Measurements from ENCODE around the gene RPL38.

RPL38 gene

DNA sequence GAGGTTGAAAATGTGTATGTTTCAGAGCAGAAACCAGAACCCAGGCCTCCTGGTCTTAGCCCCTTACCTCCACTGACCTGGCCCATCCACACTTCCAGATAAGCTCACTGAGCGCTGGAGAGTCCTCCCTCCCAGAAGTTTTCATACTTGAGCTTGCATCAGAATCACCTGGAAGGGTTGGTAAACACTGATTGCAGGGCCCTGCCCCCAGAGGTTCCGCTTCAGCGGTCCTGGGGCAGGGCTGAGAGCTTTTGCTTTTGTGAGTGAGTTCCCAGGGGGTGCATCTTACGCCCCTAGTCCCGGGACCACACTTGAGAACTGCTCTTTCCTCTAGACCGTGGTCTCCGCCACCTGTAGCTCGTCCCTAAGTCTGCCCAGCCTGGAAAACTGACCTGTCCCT is 30.5 kb downstream of the RPL38 start:
- H3K4me3 Mint-ChIP-seq: no peak overlapping the region
- H3K4me1 Mint-ChIP-seq: no peaks in the 10 kb centered on the region
- DNase-seq: no peak
- H3K27ac Mint-ChIP-seq: no peak overlapping the region
- peaks cover 6% of the 10 kb centered on the region for H3K27me3 Mint-ChIP-seq
- peaks cover 2% of the 10 kb centered on the region for H3K36me3 Mint-ChIP-seq
- CTCF ChIA-PET: no interaction called here
- no peaks in the 10 kb centered on the region for H3K9me3 Mint-ChIP-seq

DNA sequence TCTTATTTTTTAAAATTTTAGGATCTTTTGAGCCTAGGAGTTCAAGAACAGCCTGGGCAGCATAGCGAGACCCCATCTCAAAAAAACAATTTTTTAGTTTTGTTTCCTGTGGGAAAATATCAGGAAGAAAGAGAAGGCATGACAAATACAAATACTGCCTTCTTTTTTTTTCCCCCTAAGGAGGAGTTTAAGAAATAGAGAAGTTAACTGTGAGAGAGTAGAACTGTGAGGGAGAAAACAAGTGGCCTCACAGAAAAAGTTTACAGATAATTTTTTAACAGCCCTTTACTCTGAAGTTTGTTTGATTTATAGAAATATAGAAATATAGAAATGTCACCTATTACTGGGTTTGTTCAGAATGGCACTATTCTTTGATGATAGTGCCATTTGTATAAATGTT is 31.0 kb downstream of the RPL38 start:
- H3K4me1 Mint-ChIP-seq: no peaks in the 10 kb centered on the region
- no peak overlapping the region for H3K4me3 Mint-ChIP-seq
- no peak overlapping the region for H3K27ac Mint-ChIP-seq
- peaks cover 6% of the 10 kb centered on the region for H3K27me3 Mint-ChIP-seq
- peaks cover 2% of the 10 kb centered on the region for H3K36me3 Mint-ChIP-seq
- H3K9me3 Mint-ChIP-seq: no peaks in the 10 kb centered on the region
- CTCF ChIA-PET: interaction anchor here (0.9 kb wide), 1 partner anchor 18 kb away, joined by 3 read pairs; no protein-coding TSS in a partner anchor
- no peak for DNase-seq

DNA sequence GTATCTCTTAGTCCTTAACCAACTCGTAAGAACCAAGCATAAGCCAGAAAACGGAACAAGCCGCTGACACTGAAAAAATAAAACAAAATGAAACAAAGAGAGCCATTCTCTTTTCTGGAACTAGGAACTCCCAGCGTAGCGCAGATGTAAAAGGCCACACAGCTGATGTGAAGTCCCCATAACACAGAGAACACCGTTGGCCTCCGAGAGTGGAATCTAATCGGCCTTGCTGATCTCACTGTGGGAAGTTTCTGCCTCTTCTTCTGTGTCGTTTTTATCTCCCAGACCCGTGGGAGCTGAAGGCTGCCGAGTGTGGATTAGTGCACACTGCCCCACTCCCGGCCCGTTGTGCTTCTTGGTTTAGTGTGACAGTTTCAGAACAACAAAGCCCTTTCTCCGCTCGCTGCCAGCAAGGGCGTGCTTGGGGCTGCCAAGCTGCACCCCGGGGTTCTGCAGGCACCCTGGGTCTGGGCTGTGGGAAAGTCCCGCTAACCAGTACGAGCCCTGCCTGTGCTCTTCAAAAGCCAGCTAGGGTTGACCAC is 31.6 kb downstream of the RPL38 start:
- no peaks in the 10 kb centered on the region for H3K9me3 Mint-ChIP-seq
- no peak for DNase-seq
- peaks cover 2% of the 10 kb centered on the region for H3K36me3 Mint-ChIP-seq
- no peak overlapping the region for H3K27ac Mint-ChIP-seq
- H3K4me1 Mint-ChIP-seq: no peaks in the 10 kb centered on the region
- no peak overlapping the region for H3K4me3 Mint-ChIP-seq
- CTCF ChIA-PET: interaction anchor here (0.9 kb wide), 1 partner anchor 18 kb away, joined by 3 read pairs; no protein-coding TSS in a partner anchor
- H3K27me3 Mint-ChIP-seq: peaks cover 6% of the 10 kb centered on the region

DNA sequence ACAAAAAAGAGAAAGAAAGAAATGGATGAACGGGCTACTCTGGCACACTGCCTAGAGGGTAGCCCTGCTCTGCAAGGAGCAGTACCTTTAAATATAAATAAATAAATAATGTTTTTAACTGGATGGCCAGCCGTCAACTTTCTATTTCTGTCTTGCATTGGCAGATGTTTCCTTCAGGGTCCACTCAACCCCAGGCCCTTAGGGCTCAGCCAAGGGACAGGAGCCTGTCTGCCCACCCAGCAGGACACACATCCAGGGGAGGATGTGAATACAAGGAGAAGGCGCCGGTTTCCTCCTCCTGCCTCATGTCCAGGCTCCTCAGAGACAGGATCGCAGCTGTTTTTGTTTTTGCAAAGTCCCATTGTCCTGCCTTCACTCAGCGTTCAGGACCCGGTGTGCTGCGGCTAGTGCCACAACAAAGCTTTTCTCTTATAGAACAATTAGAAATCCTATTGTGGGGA is 32.5 kb downstream of the RPL38 start:
- H3K9me3 Mint-ChIP-seq: no peaks in the 10 kb centered on the region
- H3K27me3 Mint-ChIP-seq: peaks cover 6% of the 10 kb centered on the region
- H3K4me3 Mint-ChIP-seq: no peak overlapping the region
- CTCF ChIA-PET: interaction anchor here (0.6 kb wide), 1 partner anchor 133 kb away, joined by 3 read pairs; no protein-coding TSS in a partner anchor
- H3K36me3 Mint-ChIP-seq: peaks cover 2% of the 10 kb centered on the region
- no peak overlapping the region for H3K27ac Mint-ChIP-seq
- DNase-seq: no peak
- H3K4me1 Mint-ChIP-seq: no peaks in the 10 kb centered on the region

DNA sequence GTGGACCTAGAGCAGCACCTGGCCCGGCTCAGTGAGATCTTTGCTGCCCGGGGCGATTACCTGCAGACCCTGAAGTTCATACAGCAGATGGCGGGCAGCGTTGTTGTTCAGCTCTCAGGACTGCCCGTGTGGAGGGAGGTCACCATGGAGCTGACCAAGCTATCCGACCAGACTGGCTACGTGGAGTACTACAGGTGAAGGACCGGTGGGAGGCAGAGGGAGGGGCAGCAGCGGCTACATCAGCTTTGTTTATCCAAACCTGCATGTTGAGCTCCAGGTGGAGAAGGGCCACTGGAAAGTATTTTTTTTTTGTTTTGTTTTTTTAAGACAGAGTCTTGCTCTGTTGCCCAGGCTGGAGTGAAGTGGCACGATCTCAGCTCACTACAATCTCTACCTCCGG is 33.8 kb downstream of the RPL38 start:
- H3K4me1 Mint-ChIP-seq: no peaks in the 10 kb centered on the region
- peaks cover 6% of the 10 kb centered on the region for H3K27me3 Mint-ChIP-seq
- DNase-seq: no peak
- peaks cover 2% of the 10 kb centered on the region for H3K36me3 Mint-ChIP-seq
- CTCF ChIA-PET: no interaction called here
- no peak overlapping the region for H3K27ac Mint-ChIP-seq
- H3K4me3 Mint-ChIP-seq: no peak overlapping the region
- no peaks in the 10 kb centered on the region for H3K9me3 Mint-ChIP-seq

DNA sequence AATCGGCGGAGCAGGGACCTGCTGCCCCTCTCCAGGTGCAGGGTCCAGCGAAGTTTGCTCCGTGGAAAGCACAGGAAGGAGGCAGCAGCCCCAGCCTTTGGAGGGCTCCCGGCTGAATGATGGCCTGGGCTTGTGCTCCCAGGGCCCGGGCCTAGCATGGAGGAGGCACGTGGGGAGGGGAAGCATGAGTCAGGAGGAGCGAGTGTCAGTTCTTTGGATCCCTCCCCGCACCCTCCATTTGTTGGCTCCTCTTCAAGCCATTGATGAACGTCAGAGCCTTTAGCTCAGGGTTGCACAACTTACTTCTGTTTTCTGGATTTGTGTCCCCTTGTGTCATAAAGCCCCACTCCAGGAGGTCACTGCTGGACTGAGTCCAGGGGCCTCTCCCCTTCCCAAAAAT is 35.7 kb downstream of the RPL38 start:
- H3K27me3 Mint-ChIP-seq: peaks cover under 1% of the 10 kb centered on the region
- H3K36me3 Mint-ChIP-seq: peaks cover 1% of the 10 kb centered on the region
- no peaks in the 10 kb centered on the region for H3K4me1 Mint-ChIP-seq
- H3K27ac Mint-ChIP-seq: no peak overlapping the region
- no peaks in the 10 kb centered on the region for H3K9me3 Mint-ChIP-seq
- H3K4me3 Mint-ChIP-seq: no peak overlapping the region
- DNase-seq: no peak
- CTCF ChIA-PET: no interaction called here

DNA sequence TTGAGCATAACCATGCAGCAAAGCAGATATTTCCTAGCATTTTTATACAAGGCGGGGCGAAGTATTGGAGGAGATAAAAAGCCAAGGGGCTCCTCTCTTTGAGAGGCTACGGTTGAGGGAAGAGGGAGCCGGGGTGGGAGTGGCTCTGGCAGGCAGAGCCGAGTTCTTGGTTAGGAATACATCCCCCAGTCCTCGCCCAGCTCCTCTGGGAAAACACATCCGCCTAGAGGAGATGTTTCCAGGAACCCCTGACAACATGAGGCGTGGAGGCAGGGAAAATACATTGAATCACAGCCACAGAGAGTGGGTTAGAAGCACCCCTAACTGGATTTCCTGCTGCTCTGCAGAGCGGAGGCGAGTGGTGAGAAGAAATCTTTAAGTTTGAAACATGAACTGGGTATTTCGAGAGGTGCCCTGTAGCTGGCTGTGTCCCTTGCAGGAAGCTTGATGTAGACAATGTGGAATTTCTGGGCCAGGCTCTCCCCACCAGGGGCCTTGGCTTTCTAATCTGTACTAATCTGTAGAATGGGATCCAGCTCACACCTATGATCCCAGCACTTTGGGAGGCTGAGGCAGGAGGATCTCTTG is 37.2 kb downstream of the RPL38 start:
- Mint-ChIP-seq H3K27ac (no peak overlapping the region), H3K27me3 (no peaks in the 10 kb centered on the region), H3K9me3 (no peaks in the 10 kb centered on the region), H3K36me3 (no peaks in the 10 kb centered on the region), H3K4me3 (no peak overlapping the region), H3K4me1 (no peaks in the 10 kb centered on the region)
- no peak for DNase-seq
- CTCF ChIA-PET: interaction anchor here (0.9 kb wide), 1 partner anchor 28 kb away, joined by 4 read pairs; no protein-coding TSS in a partner anchor

DNA sequence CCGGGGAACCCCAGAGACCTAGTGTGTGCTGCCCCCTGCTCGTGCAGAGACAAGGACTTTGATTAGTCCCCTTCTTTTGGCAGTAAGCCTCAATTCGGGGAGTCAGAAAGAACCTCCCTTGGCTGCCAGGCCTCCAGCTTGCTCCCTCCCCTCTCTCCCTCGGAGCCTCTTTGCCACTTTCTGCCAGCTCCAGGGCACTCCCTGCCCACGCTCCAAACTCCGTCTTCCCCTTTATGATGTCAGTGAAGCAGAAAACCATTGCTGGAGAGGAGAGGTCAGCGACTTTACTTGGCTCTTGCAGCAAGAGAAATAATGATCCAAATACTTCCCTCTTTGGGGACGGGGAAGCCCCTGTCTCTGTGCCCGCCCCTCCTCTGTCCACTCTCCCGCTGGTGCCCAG is 38.0 kb downstream of the RPL38 start:
- CTCF ChIA-PET: no interaction called here
- Mint-ChIP-seq H3K27me3 (no peaks in the 10 kb centered on the region), H3K4me1 (no peaks in the 10 kb centered on the region), H3K36me3 (no peaks in the 10 kb centered on the region), H3K9me3 (no peaks in the 10 kb centered on the region), H3K4me3 (no peak overlapping the region), H3K27ac (no peak overlapping the region)
- no peak for DNase-seq

DNA sequence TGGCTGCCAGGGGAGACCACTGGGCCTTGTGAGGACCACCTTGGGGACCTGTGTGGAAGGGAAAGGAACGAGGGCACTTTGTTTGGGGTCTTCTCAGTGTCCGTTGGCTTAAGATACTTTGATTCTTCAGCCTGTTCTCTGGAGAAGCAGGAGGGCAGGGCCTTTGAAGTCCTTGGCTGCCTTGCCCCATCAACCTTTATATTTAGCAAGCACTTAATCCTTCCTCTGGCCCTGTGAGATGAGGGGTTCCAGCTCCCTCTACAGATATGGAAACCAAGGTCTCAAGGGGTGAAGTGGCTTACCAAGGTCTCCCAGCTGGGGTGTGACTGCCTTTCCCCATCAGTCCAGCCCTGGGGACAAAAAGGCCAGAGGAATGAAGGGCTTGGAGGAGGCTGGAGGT is 38.4 kb downstream of the RPL38 start:
- Mint-ChIP-seq H3K27ac (no peak overlapping the region), H3K4me3 (no peak overlapping the region), H3K36me3 (peaks cover 2% of the 10 kb centered on the region), H3K27me3 (no peaks in the 10 kb centered on the region), H3K4me1 (no peaks in the 10 kb centered on the region), H3K9me3 (no peaks in the 10 kb centered on the region)
- no peak for DNase-seq
- CTCF ChIA-PET: interaction anchor here (0.7 kb wide), 1 partner anchor 121 kb away, joined by 3 read pairs; no protein-coding TSS in a partner anchor

DNA sequence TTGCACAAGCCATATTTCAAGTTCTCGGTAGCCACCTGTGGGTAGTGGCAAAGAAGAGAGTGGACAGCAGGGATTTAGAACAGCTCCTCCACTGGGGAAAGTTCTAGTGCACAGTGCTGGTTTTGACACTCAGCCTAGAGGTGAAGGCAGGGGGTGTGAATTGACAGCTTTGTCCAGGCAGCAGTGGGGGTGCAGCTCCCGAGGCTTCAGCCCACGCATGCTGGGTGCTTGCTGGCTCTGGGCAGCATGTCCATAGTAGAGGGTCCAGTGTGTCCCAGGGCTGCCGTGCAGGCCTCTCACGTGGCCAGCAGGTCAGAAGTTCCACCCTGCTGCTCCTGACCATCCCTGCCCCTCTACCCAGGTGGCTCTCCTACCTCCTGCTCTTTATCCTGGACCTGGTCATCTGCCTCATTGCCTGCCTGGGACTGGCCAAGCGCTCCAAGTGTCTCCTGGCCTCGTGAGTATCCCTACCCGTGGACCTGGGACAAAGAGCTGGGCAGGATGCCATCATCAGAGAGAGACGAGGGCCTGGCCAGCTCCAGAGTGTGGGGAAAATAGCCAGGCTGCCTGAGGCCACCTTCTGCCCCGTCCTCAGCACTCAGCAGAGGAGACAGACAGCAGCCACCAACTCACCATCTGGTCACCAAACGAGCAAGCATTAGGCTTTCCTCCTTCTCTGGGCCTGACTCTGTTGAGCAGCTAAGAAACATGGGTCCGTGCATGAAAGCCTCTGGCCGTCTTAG is 39.7 kb downstream of the RPL38 start:
- peaks cover 2% of the 10 kb centered on the region for H3K36me3 Mint-ChIP-seq
- H3K27me3 Mint-ChIP-seq: no peaks in the 10 kb centered on the region
- DNase-seq: no peak
- no peaks in the 10 kb centered on the region for H3K4me1 Mint-ChIP-seq
- H3K9me3 Mint-ChIP-seq: no peaks in the 10 kb centered on the region
- no peak overlapping the region for H3K27ac Mint-ChIP-seq
- CTCF ChIA-PET: no interaction called here
- H3K4me3 Mint-ChIP-seq: no peak overlapping the region

DNA sequence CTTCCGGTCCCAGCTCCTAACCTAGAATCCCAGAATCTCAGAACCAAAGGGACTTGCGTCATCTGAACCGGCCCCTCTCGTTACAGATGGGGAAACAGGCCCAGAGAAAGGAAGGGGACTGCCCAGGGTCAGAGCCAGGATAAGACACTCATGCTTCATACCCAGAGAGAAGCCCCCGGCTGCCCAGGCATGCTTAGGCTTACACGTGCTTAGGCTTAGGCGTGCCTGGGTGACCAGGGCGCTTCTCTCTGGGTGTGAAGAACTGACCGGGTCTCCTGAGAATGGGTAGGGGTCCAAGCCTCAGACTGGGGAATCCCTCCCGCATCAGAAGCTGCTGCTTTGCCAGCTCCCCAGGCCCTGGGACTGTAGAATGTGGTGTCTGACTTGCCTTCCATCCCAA is 40.6 kb downstream of the RPL38 start:
- H3K27ac Mint-ChIP-seq: no peak overlapping the region
- peaks cover 2% of the 10 kb centered on the region for H3K36me3 Mint-ChIP-seq
- H3K9me3 Mint-ChIP-seq: no peaks in the 10 kb centered on the region
- peaks cover 4% of the 10 kb centered on the region for H3K27me3 Mint-ChIP-seq
- no peak for DNase-seq
- CTCF ChIA-PET: no interaction called here
- H3K4me1 Mint-ChIP-seq: no peaks in the 10 kb centered on the region
- no peak overlapping the region for H3K4me3 Mint-ChIP-seq

DNA sequence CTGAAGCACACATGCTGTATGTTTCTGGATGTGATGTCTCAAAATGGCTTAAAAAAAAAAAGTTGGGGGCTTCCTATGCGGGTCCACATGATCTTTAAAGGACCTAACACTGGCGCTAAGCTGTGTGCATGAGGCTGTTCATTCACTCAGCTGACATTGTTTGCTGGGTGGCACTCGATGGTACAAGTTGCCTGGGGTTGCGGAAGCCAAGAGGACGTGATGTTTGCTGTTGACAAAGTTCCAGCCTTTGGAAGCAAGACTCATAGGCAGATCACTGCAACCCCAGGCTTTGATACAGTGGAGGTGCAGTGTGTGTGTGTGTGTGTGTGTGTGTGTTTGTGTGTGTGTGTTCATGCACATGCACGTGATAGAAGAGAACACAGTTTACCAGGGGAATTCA is 41.1 kb downstream of the RPL38 start:
- Mint-ChIP-seq H3K27me3 (peaks cover 4% of the 10 kb centered on the region), H3K4me3 (no peak overlapping the region), H3K9me3 (no peaks in the 10 kb centered on the region), H3K36me3 (peaks cover 2% of the 10 kb centered on the region), H3K4me1 (no peaks in the 10 kb centered on the region), H3K27ac (no peak overlapping the region)
- CTCF ChIA-PET: no interaction called here
- DNase-seq: no peak

DNA sequence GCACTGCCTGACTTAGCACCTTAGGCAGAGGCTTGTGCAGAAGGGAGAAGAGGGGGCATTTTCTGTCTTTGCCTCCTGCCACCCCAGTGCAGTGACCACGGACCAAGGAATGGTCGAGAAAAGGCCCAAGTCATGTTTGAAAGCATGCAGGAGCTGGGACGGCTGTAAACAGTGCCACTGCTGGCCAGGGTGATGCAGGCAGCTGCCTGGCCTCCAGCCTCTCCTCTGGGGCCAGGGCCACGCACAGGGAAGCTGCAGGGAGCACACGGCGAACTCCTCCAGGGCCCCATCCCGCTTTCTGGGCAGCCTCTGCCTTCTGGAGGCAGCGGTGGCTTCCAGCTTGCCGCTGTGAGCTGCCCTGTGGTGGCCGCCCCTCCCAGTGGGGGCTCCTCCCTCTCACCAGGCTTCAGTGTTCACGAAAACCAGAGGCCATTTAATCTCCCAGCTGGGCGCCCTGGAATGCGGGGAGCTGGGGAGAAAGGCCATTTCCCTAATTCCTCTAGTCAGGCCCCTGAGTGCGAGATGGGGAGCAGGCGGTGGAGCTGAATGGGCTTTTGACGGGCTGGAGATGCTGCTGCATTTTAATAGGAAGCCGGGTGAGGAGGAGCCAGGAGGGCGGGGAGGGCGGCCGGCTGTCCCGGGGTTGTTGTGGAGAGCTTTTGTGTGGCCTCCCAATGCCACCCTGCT is 41.8 kb downstream of the RPL38 start:
- CTCF ChIA-PET: no interaction called here
- Mint-ChIP-seq H3K27me3 (peaks cover 7% of the 10 kb centered on the region), H3K27ac (no peak overlapping the region), H3K9me3 (no peaks in the 10 kb centered on the region), H3K4me3 (no peak overlapping the region), H3K36me3 (peaks cover 2% of the 10 kb centered on the region), H3K4me1 (no peaks in the 10 kb centered on the region)
- no peak for DNase-seq

DNA sequence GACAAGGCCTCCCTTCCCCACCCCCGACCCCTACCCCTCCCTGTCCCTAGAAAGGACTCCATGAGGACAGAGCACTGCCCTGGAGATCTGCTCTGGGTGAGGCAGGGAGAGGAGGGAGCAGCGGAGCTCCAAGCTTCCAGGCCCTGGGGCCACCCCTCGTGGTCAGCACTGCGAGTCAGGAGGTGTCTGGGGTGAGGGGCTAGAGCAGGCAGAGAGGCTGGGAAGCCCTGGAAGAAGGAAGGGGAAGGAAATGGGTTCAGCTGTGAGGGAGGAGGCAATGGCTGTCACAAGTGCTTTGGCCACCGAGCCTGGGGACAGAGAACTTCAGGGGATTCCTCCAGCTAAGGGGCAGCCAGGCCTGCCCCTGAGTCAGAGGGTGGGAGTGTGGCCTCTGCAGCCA is 42.4 kb downstream of the RPL38 start:
- Mint-ChIP-seq H3K4me3 (no peak overlapping the region), H3K9me3 (no peaks in the 10 kb centered on the region), H3K27me3 (peaks cover 7% of the 10 kb centered on the region), H3K27ac (no peak overlapping the region), H3K4me1 (no peaks in the 10 kb centered on the region), H3K36me3 (peaks cover 2% of the 10 kb centered on the region)
- CTCF ChIA-PET: interaction anchor here (1.1 kb wide), 1 partner anchor 321 kb away, joined by 3 read pairs; the partner anchor contains the start of gene CD300H
- no peak for DNase-seq
